NCI-H69 (cell line): ENCODE data around the gene OR6F1.
A peak's percentile ranks its signal among the peaks of the same experiment; 100 is the strongest.
"Not testable (repeated sequence)": the region's sequence is repeated elsewhere in the genome, so short reads cannot be mapped to it uniquely, and the experiment has no call there.

Source experiments
- DNase-seq: peaks from one replicate; lab custom pipeline; 2025; lab: John Stamatoyannopoulos, UW

OR6F1 gene

DNA sequence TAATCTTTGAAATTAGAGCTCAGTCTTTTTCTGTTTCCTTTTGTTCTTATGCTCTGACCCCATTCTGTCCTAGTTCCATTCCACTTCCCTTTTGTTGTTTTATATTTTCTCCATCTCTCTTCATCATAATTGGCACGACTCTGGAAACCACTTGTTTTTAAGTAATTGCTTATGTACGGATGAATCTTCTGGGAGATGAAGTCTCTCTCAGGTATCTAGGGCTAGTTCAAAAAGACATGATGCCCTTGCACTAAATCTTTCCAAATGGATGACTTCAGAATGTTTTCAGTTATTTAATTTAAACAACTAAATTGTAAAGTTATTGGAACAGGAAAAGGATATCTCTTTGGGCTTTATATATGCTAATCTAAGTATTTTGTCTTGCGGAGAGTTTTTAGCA lies at the start of gene OR6F1:
Gene OR6F1, minus strand, starts transcription at position 101 of the 400 bp plus-strand sequence. CDS start 3,891 bp downstream, outside the sequence.
- DNase-seq, result no peak

DNA sequence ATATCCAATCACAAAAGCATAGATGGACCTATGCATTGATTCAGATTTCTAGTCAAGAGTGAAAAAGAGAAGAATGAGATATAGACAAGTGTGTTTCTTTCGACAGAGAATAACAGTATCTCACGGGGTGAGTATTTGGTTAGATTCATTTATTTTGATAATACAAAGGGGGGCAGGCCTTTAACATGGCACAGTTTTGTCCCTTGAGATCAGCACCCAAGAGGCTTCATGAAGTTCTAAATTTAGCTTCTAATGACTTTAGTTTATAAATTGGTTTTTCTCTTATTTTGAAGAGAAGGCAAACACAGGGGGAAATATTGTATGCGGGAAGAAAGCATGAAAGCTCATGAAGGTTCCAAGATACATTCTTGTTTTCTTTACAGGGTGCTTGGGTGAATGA lies 44.0 kb upstream of the OR6F1 start, which contains the start of gene OR1C1:
Gene OR1C1, minus strand, starts transcription at position 101 of the 400 bp plus-strand sequence. CDS start 2,150 bp downstream, outside the sequence.
- no peak for DNase-seq

DNA sequence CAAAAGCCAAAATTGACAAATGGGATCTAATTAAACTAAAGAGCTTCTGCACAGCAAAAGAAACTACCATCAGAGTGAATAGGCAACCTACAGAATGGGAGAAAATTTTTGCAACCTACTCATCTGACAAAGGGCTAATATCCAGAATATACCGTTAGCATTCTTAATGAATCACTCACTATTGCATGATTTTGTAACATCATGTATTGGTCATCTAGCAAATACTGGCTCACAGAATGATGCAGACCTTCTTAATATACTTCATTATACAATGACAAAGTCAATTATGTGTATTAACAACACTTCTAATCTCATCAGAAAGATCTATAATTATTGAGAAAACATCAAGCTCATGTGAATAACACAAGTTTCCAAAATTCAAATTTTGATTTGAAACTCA lies 37.9 kb upstream of the OR6F1 start:
- DNase-seq, result not testable (repeated sequence)

GRCh38 chr1:247749870-247750269 lies 33.4 kb upstream of the OR6F1 start:
- DNase-seq, result no peak

- DNase-seq, result no peak
Measured at GRCh38 chr1:247748041-247748440, 31.6 kb upstream of the OR6F1 start, which contains the start of gene OR14A2. OR14A2 (minus strand) TSS chr1:247748141.

GRCh38 chr1:247747616-247748015 lies 31.2 kb upstream of the OR6F1 start:
- no peak for DNase-seq

DNA sequence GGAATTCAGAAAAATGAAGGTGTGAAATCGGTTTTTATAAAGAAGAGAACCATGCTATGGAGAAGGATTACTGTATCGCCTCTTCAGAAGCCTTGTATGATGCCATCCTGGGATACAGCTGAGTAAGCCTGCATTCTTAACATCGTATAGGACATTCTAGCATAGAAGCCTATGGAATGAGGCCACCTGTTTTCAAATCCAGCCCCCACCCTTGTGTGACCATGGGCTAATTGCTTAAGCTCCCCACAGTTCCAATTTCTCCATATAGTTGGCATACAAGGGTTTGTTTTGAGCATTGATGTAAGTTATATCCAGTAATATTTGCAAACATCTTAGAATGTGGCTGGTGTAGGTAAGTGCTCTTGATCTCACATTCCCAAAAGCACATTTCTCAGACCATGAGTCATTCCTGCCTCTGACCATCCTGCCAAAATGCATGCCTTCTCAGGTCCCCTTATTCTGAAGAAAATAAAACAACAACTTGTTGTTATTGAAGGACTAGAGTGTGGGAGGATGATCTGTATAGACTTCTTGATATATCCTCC lies 30.0 kb upstream of the OR6F1 start:
- no peak for DNase-seq

DNA sequence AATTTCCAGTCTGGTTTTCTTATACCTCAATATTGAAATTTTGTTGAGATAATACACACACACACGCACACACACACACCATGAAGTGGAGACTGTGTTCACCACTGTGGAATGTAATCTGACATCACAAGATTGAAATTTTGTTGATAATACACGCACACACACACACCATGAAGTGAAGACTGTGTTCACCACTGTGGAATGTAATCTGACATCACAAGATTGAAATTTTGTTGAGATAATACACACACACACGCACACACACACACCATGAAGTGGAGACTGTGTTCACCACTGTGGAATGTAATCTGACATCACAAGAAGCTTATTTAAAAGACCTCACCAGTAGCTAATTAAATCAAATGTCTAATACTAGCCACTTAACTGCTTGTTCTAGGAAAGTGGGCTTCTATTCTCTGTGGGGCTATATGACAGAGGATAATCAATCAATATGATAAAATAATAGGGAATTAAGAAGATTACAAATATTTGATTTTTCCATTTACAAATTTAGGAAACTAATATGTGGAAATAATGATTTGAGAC lies 25.8 kb upstream of the OR6F1 start:
- not testable (repeated sequence) for DNase-seq

GRCh38 chr1:247741756-247742155 lies 25.3 kb upstream of the OR6F1 start:
- DNase-seq, result no peak

DNA sequence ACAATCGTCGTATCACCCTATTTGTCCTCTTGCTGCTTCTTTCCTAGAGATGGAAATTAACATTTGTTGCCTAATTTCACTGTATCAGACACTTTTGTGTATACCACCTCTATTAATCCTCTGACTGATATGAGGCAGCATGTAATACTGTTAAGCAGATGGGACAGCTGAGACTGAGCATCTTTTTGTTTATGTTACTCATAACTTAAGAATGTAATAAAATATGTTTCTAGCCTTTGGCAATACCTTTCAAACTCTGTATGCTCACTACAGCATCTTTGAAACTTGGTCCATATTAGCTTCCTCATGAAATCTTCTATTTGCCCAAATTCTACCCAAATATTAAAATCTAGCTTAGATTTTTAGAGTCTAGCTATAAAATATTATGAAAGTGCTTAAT lies 24.3 kb upstream of the OR6F1 start:
- DNase-seq, result no peak

GRCh38 chr1:247738315-247738714 lies 21.9 kb upstream of the OR6F1 start, which contains the start of gene OR14K1:
OR14K1 (plus strand) TSS chr1:247738615; CDS start chr1:247738615, 0 bp downstream.
- no peak for DNase-seq

DNA sequence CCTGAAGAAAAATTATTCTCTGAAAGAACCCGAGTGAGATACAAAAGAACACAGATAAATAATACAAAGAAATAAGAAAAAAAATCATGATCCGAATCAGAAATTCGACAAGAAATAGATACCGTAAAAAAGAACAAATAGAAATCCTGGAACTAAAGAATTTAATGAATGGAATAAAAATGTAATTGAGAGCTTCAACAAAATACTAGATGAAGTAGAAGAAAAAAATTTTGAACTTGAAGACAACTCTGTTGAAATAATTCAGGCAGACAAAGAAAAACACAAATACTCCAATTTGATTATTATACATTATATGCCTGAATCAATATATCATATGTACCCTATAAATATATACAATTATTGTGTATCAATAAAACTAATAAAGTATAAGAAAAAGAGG lies 4.8 kb upstream of the OR6F1 start:
- no peak for DNase-seq

DNA sequence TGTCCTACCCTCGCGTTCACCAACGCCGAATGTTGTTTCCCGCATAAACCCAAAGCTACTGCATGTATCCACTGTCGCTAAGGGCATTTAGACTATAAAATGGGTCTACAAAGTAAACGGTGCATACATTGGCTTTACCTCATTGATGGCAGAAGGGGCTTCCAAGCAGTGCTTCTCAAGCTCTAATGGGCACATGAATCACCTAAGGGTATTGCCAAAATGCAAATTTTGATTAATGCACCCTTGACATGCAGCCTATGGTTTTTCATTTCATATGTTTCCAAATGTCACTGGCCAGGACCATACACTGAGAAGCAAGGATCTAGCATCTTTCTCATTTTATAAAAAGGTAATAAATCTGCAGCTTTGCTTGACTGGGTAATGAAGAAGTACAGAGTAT lies 2.7 kb downstream of the OR6F1 start:
- no peak for DNase-seq

GRCh38 chr1:247710681-247711080 lies 5.8 kb downstream of the OR6F1 start:
- DNase-seq, result not testable (repeated sequence)

- DNase-seq, result no peak
Measured at GRCh38 chr1:247701338-247701737, 15.1 kb downstream of the OR6F1 start.

DNA sequence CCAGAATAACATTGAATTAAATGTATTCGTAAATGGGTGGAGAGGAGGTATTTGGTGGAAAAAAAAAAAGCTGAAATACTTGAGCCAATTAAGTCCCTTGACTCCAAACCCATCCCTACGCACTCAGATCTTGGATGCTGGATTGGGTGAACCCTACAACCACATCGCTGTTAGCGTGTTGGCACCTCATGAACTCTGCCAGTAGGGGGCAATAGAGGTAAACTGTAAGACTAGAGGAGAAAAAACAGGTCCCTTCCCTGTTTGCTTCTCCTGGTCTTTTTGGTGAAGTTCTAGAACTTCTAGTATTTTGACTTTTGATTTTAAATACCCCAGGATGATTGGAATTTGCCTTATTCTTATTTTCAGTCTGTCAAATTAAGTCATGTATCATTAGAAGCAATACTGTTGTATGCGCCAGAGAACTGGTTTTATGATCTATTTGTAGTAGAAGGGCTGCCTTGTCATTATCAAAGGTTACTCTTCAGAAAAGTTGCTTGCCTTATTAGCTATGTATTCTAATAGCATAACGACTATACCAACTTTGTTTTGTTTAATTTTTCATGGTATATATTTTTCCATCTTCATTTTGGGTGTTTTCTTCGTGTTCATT lies 35.1 kb downstream of the OR6F1 start:
- DNase-seq, result peak; percentile 58

DNA sequence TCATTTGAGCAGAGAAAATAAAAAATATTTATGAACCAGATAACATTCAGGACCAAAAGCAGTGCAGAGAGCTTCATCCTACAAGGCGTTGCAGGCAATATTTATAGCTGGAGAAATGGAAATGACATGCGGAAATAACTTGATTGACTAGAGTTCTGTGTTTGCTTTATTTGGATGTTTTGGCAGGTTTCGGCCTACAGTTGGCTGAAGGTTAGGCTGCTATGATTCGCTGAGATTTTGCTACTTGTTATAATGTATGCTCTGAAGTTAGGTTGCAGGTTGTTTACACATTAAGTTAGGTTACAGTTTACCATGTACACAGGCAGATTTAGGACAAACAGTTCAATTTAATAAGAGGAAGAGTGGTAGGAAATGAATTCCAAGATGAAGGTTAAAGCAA lies 36.3 kb downstream of the OR6F1 start:
- DNase-seq, result no peak

DNA sequence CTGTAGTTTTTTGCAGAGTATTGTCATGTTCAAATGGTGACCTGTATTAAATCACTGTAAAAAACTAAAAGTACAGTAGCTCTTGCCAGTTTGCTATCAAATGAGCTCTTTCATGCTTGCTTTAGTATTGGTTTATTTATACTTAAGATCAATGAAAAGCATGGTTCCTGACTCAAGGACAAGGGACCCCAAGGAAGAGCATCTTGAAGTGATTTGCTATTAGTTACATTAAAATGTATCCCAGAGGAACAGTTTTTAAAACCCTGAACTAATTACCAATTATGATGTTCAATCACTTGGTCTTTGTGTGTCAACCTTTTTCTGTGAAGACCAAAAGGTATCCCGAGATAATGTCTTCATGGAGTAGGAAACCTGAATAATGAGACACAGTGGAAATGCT lies 36.8 kb downstream of the OR6F1 start, which contains the start of gene OR13G1:
Gene OR13G1, minus strand, starts transcription at position 101 of the 400 bp plus-strand sequence. CDS start 6,698 bp downstream, outside the sequence.
- DNase-seq, result no peak

DNA sequence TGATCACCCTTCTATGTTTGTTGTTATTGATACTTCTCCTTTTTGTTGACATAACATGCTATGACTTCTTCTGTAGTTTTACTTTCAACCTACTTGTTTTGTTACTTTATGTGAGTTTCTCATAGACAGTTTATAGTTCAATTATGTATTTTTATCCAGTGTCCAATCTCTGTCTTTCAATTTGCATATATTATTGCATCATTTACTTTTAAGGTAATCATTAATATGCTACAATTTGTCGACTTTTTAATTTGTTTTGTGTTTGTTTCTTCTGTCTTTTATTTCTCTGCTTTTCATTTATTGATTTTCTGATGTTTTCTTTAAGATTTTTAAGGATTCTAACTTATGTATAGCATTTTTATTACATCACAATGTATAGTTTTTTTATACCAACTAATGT lies 47.2 kb downstream of the OR6F1 start:
- no peak for DNase-seq
